HG03439 (cell line): ENCODE data around the gene CPN2.
A peak's percentile ranks its signal among the peaks of the same experiment; 100 is the strongest.

Experiments
- ATAC-seq: cut with Tn5 transposase; IDR thresholded peaks from one replicate; pipeline ENCODE4 v1.9.1; 2021; ENCODE audit warnings: mild to moderate bottlenecking, moderate library complexity; ENCODE audit not compliant: unreplicated experiment

The CPN2 gene

DNA sequence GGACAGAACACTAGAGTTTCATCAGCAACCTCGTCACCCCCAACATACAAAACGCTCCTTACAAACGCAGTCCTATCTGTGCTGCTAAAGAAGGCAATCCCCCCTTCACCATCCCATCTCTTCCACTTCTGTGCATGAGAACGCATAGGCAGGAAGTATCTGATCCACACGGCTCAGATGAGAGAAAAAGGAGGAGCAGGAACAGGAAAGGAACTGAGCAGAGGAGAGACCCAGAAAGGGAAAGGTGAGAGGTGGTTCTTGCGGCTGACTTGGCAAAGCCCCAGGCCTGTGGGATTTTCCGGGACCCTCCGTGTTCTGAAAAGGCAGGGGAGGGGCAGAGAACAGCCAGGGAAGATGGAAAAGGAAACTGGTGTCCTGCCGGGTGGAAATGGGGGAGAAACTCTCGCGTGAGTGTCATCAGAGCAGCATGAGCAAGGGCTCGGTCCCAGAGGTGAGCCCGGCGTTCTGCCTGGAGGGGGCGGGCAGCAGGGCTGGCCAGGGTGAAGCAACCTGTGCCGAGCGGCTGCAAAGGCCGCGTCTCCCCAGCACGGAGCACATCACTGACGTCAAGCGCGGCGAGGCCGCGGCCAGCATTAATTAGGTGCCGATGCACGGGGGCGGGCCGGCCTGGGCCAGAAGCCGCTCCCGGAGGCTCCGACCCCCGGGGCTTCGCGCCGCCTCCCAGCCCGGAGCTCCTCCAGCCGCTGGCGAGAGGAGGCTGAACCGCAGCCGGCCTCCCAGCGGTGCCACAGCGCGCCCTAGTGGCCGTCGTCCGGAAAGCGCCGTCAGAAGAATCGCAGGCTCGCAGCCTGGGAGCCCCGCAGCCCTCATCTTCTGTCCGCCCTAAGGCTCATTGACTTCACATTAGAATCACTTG is 35.8 kb downstream of the CPN2 start:
- ATAC-seq: peak; percentile 74

DNA sequence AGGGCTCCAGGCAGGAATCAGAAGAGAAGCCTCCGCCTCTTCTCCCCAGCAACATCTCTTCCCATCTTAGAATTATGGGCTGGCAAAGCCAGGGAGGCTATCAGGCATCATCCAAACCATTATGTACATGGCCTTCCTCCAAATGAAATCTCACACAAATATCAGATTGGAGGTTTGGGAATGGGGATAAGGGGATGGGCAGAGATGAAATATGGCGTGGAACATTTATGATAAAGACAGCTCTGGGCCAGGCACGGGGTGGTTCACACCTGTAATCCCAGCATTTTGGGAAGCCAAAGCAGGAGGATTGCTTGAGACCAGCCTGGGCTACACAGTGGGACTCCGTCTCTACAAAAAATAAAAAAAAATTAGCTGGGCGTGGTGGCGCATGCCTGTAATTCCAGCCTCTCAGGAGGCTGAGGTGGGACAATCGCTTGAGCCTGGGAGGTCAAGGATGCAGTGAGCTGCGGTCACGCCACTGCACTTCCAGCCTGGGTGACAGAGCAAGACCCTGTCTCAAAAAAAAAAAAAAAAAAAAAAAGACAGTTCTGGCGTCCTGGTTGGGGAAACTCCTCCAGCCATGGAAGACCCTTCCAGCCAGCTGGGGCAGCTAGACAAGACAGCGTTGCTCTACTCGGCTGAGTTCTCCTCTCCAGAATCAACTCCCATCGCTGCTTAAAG is 36.6 kb downstream of the CPN2 start:
- ATAC-seq: no peak

DNA sequence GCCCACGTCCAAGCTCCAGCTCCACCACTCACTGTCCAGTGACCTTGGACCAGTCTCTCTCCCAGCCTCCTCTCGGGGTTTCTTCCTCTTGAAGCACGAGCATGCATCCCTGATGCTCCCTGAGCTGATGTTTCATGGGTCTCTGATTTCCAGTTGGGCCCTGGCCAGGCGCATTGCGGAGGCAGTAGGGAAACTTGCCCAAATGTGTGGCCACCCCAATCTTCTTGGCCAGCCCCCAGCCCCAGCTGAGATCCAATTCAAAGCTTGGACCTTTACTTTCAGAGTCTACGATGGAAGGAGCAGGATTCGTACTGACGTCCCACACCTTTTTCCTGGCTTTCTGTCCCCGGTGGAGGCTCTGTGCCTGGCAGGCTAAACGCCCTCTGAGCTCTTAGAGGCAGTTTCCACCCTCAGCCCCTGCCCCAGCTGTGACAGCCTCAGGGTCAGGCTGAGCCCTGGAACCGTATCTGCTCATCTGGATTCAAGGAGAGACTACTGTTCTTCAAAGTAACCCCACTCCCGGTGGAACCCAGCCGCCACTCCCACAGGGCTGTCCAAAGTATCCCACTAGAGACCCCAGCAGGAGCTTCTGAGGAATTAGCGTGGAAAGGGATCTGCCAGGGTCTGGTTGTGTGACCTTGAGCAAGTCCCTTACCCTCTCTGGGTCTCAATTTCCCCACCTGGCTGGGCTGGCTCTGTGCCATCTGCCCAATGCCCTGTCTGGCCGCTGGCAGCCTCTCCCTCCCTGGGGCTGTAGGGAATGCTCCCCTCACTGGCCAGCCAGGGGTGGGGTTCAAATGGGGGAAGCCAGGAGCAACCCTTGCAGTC is 37.4 kb downstream of the CPN2 start:
- ATAC-seq: no peak

DNA sequence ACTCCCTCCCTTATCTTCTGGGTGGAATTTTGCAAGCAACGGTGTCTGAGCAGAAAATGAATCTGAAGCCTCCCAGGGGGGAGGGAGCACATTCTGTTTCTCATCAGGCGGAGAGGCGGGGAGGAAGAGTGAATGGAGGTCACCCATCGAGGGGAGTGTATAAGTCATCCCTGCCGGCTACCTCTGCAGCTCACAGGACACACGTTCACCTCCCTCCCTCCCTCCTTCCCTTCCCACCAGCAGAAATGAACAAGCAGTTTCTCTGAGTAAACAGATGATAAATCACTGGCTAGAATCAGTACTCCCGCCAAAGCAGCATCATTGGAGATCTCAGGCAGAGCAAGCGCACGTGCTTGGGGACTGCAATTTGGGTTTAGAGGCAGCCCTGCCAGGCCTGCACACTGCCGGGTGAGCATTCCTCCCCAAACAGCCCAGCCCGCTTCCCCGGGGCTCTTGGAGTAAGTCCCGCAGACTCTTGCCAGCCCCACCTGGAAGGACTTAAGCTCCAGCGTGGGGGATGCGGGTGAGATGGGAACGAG is 38.3 kb downstream of the CPN2 start:
- ATAC-seq: no peak

DNA sequence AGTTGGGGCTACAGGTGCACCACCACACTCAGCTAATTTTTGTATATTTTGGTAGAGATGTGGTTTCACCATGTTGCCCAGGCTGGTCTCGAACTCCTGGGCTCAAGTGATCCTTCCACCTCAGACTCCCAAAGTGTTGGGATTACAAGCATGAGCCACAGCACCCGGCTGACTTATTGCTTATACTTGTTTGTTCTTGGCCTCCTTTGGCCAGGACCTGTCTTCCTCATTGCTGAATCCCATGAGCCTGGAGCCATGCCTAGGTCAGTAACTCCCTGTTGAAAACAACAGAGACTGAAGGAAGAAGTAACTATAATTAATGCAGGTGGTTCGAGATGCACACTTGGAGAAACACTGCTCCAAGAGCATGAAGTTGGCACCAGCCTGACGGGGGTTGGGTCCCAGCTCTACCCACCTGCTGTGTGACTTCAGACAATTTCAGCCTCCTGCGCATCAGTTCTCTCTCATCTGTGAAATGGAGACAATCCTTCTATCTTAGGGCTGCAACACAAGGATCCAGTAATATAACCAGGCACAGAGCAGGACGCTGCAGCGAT is 38.9 kb downstream of the CPN2 start:
- ATAC-seq: no peak

DNA sequence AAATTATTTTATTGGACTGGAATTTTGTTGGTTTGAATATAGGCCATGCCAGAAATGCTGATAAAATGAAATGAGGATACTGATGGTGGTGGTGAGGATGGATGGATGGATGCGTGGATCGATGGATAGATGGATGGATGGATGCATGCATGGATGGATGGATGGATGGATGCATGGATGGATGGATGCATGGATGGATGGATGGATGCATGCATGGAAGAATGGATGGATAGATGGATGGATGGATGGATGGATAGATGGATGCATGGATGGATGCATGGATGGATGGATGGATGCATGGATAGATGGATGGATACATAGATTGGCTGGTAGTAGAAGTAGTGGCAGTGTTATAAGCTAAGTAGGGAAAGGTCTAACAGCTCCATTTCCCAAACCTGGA is 40.1 kb downstream of the CPN2 start:
- ATAC-seq: no peak

DNA sequence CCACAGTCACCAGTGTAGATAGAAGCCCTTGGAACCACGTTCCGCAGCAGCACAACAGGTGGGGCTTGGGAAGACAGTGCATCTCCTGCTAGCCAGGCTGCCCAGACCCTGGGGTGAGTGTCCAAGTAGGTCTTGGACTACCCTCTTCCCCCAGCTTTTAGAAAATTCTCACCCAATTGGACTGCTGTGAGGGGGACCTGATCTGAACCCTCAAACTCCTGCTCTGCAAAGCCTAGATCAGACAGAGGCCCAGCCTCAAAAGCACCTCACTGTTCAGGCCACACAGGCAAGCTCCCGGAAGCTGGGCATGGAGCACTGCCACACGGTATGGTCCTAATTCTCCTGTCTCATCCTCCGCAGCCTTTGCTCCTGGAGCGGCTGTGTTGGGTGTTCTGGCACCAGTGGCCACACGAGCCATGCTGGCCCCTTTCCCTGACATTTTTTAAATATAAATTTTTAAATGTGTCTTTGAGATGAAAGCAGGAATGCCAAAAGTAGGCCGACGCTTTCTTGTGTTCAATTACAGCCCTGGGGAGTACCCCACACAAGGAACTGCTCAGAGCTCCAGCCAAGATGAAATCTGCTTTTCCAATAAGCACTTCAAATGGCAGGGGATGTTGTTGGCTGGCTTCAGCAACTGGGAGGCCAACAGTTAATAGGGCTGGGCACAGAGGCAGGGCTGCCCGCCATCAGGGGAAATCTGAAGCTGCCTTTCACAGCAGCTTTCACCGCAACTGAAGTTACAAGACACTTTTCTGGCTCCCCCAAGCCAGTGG is 40.9 kb downstream of the CPN2 start:
- no peak for ATAC-seq

DNA sequence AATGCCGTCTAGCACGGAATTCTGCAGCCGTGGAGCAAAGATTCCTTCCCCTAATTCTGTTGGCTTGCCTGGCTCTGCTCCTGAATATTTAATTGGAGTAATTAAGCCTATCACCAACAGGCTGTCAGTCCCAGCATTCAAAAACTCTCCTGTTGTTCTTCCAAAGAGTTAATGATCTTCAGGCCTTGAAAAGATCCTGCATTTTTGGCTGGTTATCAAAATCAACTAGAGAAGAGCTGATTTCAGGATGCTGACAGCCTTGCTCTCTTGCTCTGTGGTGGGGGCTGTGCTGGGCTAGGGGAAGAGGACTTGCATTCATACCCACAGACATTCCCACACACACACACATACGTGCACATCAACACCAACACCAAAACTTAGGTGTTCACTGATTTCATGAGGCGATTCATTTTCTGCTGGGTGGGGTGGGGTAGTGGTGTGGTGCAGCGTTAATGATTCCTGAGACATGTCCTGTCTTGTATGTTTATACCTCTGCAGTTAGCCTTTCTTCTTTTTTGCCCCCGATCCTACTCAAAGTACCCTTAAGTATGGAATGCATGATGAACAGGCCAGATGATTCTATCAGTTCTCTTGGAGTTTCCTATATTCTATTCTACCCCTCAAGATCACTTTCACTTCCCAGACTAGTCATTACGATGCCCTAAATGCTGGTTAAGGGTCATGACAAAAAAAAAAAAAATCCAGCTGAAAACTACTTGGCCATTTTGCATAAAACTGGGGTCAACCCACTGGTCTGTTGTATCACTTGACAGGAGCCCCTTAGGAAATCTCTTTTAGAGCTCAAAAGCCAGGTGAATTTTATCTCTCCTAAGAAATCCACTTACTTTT is 42.3 kb downstream of the CPN2 start:
- ATAC-seq: no peak

DNA sequence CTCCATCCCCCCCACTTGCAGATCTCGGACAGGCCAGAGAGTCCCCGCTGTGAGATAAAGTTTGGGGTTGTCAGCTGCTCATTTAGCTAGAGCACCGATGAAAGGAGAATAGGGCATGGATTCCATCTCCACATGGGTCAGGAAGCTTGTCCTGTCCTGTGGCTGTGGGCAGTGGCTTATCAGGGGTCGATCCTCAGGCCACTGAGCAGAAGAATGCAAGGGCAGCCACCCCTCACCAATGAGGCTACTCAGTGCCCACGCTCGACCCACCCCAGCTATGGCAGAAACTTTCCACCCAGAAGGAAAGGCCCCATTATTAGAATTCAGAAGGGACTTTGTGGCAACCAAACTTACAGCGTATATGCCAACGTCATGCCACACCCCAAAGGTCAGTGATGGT is 43.3 kb downstream of the CPN2 start:
- ATAC-seq: no peak

DNA sequence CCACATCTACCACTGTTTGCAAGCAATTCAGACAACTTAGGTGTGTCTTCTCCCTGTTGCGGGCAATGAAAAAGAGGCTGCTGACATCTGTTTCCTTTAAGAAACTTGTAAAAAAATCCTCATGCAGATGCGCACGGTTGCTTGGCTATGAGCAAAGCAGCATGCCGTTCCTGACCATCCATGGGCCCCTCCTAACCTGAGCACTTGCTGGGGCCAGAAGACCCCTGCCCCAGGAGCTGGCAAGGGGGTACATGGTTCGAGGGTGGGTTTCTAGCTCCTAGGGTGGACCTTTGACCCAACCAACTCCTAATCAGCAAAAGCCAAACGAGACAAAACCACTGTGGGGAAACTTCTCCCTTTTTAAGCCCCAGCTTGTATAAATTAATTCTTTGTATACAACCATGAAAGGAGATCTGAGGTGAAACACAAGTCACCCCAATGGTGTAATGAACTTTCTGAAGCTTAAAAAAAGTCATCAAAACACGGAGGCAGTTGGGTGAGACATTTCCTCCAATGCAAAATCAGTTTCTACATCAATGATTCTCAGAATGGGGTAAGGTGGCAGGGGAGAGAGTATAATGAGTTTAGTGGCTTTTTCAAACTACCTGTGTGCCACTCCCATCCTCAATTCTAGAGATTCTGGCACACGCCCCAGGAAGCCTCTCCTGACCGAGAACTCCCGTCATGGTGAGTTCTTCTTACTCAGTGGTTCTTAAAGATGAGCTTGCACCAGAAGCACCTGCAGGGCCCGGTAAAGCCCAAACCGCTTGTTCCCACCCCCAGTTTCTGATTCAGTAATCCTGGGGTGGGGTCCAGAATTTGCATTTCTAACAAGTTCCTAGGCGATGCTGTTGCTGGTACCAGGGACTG is 44.1 kb downstream of the CPN2 start:
- peak; percentile 58 for ATAC-seq

DNA sequence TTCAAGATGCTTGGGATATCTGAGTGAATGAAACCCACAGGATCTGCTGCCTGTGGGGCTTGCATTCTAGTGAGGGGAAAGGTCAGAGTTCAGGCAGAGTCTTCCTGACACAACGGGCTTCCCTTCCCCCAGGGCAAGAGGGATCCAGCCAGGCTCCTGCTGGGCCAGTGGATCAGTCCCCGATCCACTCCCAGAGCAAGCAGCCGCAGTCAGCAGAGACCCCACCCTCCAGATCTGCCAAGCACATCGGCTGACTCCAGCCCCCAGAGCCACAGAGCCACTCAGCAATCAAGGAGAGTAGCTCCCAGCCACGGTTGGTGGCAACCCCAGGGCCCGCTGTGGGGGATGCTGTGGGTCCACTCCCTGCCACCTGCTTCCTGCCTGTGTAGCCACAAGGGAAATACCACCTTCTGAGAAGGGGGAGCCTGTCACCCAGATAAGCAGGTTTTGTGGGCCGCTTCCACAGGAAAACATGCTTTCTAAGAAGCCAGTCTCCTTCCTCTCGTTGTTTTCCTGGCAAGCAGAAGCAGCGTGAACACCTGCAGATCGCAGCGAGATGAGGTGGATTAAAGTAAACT is 44.9 kb downstream of the CPN2 start:
- peak; percentile 36 for ATAC-seq

DNA sequence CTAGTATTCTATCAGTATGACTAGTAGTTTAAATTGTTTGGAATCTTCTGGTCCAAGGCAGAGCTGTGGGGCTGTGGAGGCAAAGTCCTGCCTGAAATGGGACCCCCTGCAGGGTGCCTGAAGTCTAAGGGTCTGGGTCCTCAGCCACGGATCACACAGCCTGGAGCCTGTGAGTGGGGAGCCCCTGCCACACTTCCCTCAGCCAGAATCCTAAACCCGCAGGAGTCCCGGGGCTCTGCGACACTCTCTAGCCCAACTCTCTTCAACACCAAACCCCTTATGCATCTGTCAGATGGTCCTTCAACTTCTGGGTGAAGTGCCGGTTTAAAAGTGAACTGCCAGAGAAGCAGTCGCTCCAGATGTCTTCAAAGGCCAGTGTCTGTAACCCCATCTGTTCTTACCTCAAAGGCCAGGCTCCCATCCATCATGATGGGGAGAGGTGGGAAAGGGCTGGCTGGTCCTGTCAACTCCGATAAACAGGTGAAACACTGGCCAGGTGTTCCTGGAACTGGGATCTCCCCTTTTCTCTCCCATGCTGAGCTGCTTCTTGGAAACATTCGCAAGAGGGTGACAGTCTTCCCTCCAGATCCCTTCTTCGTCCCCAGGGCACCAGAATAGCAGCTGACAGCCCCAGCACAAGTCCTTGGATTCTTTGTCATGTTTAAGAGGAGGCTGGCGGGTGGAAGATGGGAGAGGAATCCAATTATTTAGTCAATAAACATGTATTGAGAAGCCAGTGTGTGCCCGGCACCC is 45.6 kb downstream of the CPN2 start:
- ATAC-seq: no peak

DNA sequence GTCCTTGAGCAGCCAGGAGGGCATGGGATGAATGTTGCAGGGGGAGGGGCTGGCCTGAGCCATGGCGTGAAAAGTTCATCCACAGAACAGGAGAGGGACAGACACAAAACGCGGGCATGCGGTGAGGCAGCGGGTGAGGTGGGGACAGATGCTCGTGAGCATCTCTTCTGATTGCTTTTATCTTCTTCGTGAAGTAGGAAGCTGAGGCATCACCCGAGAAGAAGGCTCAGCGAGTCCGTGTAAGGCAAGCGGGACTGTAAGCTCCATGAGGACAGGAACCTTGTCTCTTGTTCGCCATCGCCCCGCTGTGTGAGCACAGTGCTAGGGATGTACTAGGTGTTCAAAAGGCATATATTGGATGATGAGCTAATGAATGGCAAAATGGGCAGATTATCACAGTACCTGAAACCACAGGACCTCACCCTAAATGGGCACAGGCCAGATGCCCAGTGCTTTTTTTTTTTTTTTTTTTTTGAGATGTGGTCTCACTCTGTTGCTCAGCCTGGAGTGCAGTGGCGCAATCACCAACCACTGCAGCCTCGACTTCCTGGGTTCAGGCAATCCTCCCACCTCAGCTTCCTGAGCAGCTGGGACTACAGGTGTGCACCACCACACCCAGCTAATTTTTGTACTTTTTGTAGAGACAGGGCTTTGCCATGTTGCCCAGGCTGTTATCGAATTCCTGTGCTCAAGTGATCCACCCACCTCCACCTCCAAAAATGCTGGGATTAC is 46.8 kb downstream of the CPN2 start:
- ATAC-seq: no peak

DNA sequence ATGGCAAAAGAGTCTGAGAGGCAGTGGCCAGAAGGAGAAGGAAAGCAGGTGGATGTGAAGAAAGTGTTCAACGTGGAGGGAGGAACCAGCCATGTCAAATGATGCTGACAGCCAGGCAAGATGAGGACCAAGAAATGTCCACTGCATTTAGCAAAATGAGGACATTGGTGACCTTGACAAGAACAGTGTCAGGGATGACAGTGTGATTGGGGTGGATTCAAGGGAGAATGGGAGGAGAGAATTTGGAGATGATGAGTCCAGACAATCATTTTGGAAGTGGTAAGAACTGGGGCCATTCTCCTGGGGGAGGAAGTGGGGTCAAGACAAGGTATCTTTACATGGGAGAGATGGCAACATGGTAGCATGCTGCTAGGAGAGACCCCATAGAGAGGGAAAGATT is 47.4 kb downstream of the CPN2 start:
- no peak for ATAC-seq

DNA sequence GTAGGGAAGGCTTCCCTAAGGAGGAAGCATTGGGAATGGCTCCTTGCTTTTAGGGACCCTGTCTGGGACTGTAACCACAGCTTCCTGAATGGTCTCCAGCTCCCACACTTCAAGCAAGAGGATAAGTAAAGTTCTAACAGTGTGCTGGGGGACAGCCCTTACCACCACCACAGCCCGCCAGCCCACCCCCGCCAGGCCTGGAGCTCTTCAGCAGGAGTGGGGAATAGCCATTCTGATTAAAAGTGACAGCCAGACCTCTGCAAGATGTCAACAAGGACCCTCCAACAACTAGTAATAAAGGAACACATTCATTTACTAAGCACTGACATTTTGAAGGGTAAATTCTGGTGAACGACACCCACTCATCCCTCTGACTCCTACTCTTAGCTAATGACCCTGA is 49.4 kb downstream of the CPN2 start:
- ATAC-seq: no peak

DNA sequence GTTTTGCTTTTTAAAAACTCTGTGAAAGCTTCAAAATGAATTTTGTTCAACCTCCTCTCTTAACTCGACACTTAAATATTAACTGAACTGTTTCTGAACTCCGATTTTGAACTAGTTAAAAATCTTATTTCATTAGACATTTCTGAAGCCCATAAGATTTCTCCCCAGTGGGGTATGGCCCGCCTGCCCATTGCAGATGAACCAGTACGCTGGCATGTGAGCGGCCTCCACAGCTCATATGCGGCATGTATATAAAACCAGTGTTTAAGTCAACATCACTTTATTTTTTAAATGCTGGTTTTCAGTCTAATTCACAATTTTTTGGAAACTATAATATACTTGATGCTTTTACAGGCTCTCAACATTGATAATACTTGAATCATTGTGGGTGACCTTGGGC is 50.2 kb downstream of the CPN2 start:
- no peak for ATAC-seq

DNA sequence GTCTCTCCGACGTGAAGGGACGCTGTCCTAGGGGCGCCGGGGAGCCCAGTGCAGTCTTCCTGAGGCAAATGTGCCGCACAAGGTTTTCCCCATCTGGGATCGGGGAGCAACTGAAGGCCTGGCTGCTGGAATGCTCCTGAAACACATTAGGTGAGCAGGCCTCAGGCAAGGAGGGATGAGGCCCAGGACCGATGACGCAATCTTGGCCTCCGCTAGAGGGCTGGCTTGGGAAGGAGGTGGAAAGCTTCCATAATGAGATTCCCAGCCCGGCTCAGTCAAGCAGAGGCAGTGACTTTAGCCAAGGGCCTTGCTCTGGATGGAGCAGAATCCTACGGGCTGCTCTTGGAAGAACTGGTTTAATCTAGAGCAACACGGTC is 50.8 kb downstream of the CPN2 start:
- no peak for ATAC-seq
